OCI-LY1 (cell line): Measurements from ENCODE around the gene PCDH19.

Experiments
- H2AFZ ChIP-seq: fragments of 200-600 bp; sonication (generic), shearing (Covaris generic); 2 replicates; pipeline ENCODE4 v1.6.0; 2014; ENCODE audit warnings: antibody characterized with exemption, mild to moderate bottlenecking, low read length
- H3F3A ChIP-seq: fragments of 200-600 bp; sonication (generic), shearing (Covaris generic); 2 replicates; pipeline ENCODE4 v1.6.0; 2014; ENCODE audit warnings: mild to moderate bottlenecking, antibody characterized with exemption, low read length, moderate library complexity; ENCODE audit not compliant: insufficient read depth
- H3K27ac ChIP-seq: fragments of 200-600 bp; sonication (generic); 2 replicates; pipeline ENCODE4 v1.5.1; 2014; ENCODE audit warnings: low read length, mixed run types, mild to moderate bottlenecking, low read depth; ENCODE audit not compliant: poor library complexity, severe bottlenecking
- H3K27me3 ChIP-seq: fragments of 200-600 bp; sonication (generic); 2 replicates; pipeline ENCODE4 v1.6.0; 2014; ENCODE audit warnings: antibody characterized with exemption, mild to moderate bottlenecking, low read length, moderate library complexity; ENCODE audit not compliant: insufficient read depth
- H3K36me3 ChIP-seq: fragments of 200-600 bp; sonication (generic); 2 replicates; pipeline ENCODE4 v1.6.1; 2014; ENCODE audit warnings: mild to moderate bottlenecking, antibody characterized with exemption, low read length, moderate library complexity, mixed read lengths; ENCODE audit not compliant: insufficient read depth
- H3K4me1 ChIP-seq: fragments of 200-600 bp; sonication (generic); 2 replicates; pipeline ENCODE4 v1.5.1; 2014; ENCODE audit warnings: mild to moderate bottlenecking, low read length, moderate library complexity; ENCODE audit not compliant: insufficient read depth, severe bottlenecking
- H3K4me2 ChIP-seq: fragments of 200-600 bp; sonication (generic), shearing (Covaris generic); 2 replicates; pipeline ENCODE4 v1.6.1; 2014; ENCODE audit warnings: low read length
- H3K4me3 ChIP-seq: fragments of 200-600 bp; sonication (generic); 2 replicates; pipeline ENCODE4 v1.5.1; 2014; ENCODE audit warnings: low read length, low read depth, mild to moderate bottlenecking, mixed read lengths; ENCODE audit not compliant: poor library complexity, severe bottlenecking
- H3K79me2 ChIP-seq: fragments of 200-600 bp; shearing (Covaris generic); 2 replicates; pipeline ENCODE4 v1.6.1; 2016; ENCODE audit warnings: mixed run types, low read length, mixed read lengths; ENCODE audit not compliant: insufficient read depth
- H3K9ac ChIP-seq: fragments of 200-600 bp; sonication (generic), shearing (Covaris generic); 2 replicates; pipeline ENCODE4 v1.6.1; 2014; ENCODE audit warnings: mild to moderate bottlenecking, low read length, mixed read lengths
- H3K9me2 ChIP-seq: fragments of 200-600 bp; sonication (generic), shearing (Covaris generic); 2 replicates; pipeline ENCODE4 v1.6.1; 2014; ENCODE audit warnings: low read depth, mild to moderate bottlenecking, low read length, mixed read lengths
- H3K9me3 ChIP-seq: fragments of 200-600 bp; shearing (Covaris generic); 2 replicates; pipeline ENCODE4 v1.6.1; 2014; ENCODE audit warnings: low read length, mixed read lengths
- H4K20me1 ChIP-seq: fragments of 200-600 bp; sonication (generic), shearing (Covaris generic); 2 replicates; pipeline ENCODE4 v1.6.0; 2016; ENCODE audit warnings: mild to moderate bottlenecking, low read length; ENCODE audit not compliant: insufficient read depth
- EZH2 ChIP-seq: fragments of 200-600 bp; sonication (generic), shearing (Covaris generic); IDR thresholded peaks from 2 replicates; pipeline ENCODE4 v1.8.0; 2017; ENCODE audit warnings: borderline replicate concordance, mixed run types, mild to moderate bottlenecking, antibody characterized with exemption, low read length, moderate library complexity, mixed read lengths
- TF ChIP-seq, protein P1 (sequence below): fragments of 200-600 bp; sonication (generic), shearing (Covaris generic); IDR thresholded peaks from 2 replicates; pipeline ENCODE4 v1.5.1; 2017; ENCODE audit warnings: mild to moderate bottlenecking, antibody characterized with exemption, low read length, moderate library complexity, mixed read lengths

PCDH19 gene

DNA sequence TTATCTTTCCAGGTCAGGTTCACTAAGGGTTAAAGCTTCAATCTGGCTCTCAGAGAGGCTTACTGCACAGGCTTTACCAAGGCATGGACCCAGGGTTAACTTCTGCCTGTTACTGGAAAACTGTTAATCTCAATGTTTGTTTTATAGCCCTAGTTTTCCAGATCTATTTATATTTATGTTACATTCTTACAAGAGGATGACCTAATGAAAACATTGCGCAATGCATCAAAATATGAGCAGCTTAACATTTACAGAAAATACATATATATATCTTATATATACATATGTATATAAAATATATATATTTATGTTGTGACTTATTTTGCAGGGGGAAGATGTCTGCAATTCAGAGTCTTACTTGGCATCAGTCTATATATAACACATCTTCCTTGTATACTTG lies 112.3 kb downstream of the PCDH19 start:
- no peak overlapping the region for H3K4me3 ChIP-seq
- TF ChIP-seq, protein P1, sequence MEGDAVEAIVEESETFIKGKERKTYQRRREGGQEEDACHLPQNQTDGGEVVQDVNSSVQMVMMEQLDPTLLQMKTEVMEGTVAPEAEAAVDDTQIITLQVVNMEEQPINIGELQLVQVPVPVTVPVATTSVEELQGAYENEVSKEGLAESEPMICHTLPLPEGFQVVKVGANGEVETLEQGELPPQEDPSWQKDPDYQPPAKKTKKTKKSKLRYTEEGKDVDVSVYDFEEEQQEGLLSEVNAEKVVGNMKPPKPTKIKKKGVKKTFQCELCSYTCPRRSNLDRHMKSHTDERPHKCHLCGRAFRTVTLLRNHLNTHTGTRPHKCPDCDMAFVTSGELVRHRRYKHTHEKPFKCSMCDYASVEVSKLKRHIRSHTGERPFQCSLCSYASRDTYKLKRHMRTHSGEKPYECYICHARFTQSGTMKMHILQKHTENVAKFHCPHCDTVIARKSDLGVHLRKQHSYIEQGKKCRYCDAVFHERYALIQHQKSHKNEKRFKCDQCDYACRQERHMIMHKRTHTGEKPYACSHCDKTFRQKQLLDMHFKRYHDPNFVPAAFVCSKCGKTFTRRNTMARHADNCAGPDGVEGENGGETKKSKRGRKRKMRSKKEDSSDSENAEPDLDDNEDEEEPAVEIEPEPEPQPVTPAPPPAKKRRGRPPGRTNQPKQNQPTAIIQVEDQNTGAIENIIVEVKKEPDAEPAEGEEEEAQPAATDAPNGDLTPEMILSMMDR = no peak
- TF ChIP-seq EZH2 = no peak
- H2AFZ ChIP-seq = no peak overlapping the region
- no peaks in the 10 kb centered on the region for H3K79me2 ChIP-seq
- H3K4me2 ChIP-seq = no peak overlapping the region
- no peaks in the 10 kb centered on the region for H3K36me3 ChIP-seq
- no peaks in the 10 kb centered on the region for H3K27me3 ChIP-seq
- no peak overlapping the region for H3K27ac ChIP-seq
- H3K9me2 ChIP-seq = no peaks in the 10 kb centered on the region
- no peaks in the 10 kb centered on the region for H4K20me1 ChIP-seq
- H3F3A ChIP-seq = no peaks in the 10 kb centered on the region
- no peaks in the 10 kb centered on the region for H3K9me3 ChIP-seq
- H3K9ac ChIP-seq = no peak overlapping the region
- H3K4me1 ChIP-seq = no peaks in the 10 kb centered on the region

DNA sequence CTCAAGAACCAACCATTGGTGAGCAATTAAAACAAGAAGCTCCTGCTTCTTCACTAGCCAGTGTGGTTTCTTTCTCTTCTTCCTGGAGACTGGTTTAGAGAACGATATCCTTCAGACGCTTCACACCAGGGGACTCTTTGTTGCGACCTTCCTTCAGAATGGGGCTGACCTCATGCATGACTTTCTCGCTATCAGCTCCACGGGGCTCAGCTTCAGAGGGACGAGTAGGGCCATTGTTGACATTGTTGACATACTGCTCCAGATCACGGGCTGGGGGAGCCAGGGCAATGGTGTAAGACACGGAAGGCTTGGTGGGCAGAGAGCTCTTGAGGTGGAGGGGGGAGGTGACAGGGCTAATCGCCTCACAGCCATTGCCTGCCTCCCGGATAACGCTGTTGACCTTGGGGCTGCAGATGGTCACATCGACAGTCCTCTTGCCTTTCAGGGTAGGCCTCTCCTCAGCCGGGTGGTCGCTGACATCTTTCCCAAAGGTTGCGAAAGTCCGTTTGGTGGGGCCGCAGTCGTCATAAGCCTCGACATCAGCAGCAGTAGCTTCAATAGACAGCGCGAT lies 113.8 kb downstream of the PCDH19 start:
- H3K36me3 ChIP-seq = no peaks in the 10 kb centered on the region
- H3K9me3 ChIP-seq = no peaks in the 10 kb centered on the region
- no peak for TF ChIP-seq EZH2
- TF ChIP-seq, protein P1 = no peak
- no peak overlapping the region for H3K9ac ChIP-seq
- no peak overlapping the region for H2AFZ ChIP-seq
- no peaks in the 10 kb centered on the region for H3K79me2 ChIP-seq
- no peaks in the 10 kb centered on the region for H3K9me2 ChIP-seq
- H3K4me3 ChIP-seq = no peak overlapping the region
- H3K27ac ChIP-seq = no peak overlapping the region
- H3K4me1 ChIP-seq = no peaks in the 10 kb centered on the region
- H3F3A ChIP-seq = no peaks in the 10 kb centered on the region
- no peaks in the 10 kb centered on the region for H4K20me1 ChIP-seq
- H3K27me3 ChIP-seq = no peaks in the 10 kb centered on the region
- no peak overlapping the region for H3K4me2 ChIP-seq

DNA sequence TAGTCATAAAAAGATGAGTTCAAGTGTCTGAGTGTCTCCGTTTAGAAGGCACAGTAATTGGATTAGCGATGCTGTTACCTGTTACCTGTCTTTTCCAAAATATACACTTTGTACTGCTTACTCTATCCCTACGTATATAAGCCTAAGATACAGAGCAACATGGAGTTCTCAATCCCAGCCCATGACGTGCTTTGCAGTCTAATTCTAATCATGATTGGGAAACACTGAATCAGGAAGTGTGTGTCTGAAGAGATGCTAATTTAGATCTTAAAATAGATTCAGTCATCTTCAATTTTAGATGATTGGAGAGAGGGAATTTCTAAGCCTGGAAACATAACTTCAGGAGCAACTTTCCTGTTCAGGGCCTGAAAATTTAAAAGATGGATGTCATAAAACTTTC lies 115.1 kb downstream of the PCDH19 start:
- Histone ChIP-seq H3K27ac (no peak overlapping the region), H3K4me2 (no peak overlapping the region), H3K9me2 (no peaks in the 10 kb centered on the region), H3K4me1 (no peaks in the 10 kb centered on the region), H3F3A (no peaks in the 10 kb centered on the region), H3K79me2 (no peaks in the 10 kb centered on the region), H3K4me3 (no peak overlapping the region), H3K27me3 (no peaks in the 10 kb centered on the region), H3K9ac (no peak overlapping the region), H2AFZ (no peak overlapping the region), H3K36me3 (no peaks in the 10 kb centered on the region), H4K20me1 (no peaks in the 10 kb centered on the region), H3K9me3 (no peaks in the 10 kb centered on the region)
- TF ChIP-seq, protein P1 = no peak
- TF ChIP-seq EZH2 = no peak
